HG03521 (cell line): ENCODE data around the gene RGS3.
A peak's percentile ranks its signal among the peaks of the same experiment; 100 is the strongest.

ENCODE experiments used
- ATAC-seq: cut with Tn5 transposase; IDR thresholded peaks from one replicate; pipeline ENCODE4 v1.9.1; 2021; ENCODE audit warnings: mild to moderate bottlenecking, moderate library complexity; ENCODE audit not compliant: unreplicated experiment

The RGS3 gene

DNA sequence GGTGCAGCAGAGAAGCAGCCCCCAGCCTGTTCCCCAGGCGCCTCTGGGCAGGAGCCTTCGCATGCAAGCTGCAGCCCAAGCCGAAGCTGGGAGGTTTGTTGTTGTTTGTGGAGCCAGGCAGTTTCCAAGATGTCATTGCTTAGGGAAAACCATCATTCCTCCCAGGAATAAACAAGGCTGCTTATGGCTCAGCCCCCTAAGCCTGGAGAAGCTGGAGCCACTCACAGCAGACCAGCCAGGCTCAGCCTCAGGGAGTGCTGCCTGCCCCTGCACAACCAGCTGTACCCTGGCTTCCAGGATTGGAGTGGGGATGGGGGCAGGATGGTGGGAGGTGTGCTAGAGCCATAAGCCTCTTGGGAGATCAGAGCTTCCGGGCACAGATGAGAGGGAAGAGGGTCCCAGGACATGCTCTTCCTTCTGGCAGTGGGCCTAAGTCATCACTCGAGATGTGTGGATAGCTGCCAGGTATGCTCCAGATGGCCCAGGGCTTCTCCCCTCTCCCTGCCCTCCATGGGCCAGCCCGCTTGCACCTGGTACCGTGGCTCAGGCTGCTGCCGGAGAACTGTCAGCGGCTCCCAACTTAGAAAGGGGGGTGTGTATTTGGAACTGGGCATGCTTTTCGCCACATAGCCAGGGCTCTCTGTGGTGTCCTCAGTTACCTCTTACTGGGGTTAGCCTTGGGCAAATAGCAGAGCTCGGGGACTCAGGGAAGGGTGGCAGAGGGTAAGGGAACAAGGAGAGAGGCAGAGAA, 105.2 kb downstream of the RGS3 start:
- no peak for ATAC-seq

DNA sequence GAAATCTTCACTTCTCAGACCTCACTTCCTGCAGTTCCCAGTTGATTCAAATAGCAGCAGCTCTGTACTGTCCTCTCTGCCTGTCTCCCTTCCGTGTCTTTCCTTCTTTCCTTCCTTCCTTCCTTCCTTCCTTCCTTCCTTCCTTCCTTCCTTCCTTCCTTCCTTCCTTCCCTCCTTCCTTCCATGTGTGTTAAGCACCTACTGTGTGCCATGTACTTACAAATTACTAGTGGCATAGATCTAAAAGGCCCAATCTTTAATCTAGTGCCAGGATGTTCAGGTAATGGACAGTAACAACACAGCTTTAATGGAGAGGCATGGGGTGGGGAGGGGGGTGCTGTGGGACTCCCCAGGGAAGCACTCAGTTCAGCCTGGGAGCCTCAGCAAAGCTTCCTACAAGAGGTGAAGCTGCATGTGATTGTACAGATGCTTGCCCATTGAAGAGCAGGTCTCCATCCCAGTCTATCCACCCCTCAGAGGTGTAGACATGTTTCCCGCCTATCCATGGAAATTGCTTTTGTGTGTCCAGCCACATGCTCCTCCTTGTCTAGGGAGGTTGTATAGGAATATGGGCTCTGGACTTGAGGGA, 106.0 kb downstream of the RGS3 start:
- no peak for ATAC-seq

DNA sequence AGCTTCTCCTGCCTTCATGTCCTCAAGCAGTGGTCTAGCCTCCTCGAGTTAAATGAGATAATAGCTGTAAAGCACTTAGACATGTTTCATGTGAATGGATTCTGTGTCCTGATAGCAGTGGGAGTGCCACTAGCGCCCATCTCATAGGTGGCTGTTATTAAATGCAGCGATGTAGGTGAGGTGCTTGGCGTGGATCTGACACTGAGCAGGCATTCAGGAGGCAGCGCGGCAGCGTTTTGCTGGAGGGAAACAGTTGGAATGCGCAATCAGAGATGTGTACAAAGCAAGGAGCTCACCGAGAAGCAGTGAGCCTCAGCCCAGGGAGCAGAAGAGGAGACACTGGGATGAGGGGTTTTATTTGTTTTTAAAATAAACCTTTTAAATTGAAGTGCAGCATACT, 106.6 kb downstream of the RGS3 start:
- ATAC-seq, result no peak

DNA sequence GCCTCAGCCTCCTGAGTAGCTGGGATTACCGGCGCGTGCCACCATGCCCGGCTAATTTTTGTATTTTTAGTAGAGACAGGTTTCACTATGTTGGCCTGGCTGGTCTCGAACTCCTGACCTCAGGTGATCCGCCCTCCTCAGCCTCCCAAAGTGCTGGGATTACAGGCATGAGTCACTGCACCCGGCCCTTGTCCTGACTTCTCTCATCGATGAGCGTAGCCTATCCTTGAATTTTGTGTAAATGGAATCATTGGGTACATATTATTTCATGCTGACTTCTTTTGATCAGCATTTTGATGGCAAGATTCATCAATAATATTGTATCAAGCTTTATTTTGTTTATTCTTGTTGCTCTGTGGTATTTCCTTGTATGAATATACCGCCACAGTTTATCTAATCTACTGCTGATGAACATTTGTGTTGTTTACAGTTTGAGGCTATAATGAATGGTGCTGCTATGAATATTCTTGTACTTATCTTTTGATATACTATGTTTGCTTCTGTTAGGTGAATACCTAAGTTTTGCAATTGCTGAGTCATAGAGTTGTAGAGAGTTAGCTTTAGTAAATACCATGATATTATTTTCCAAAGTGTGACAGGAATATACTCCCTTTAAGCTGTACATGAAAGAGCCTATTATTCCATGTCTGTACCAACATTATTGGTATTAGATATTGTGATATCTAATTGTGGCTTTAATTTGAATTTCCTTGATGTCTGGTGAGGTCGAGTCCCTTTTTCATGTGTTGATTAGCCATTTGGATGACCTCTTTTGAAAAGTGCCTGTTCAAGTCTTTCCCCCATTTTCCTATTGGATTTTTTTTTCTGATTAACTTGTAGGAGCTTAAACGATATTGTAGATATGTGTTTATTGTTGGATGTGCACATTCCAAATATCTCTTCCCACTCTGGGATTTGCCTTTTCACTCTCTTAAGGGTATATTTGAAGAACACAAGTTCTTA, 107.5 kb downstream of the RGS3 start:
- no peak for ATAC-seq

DNA sequence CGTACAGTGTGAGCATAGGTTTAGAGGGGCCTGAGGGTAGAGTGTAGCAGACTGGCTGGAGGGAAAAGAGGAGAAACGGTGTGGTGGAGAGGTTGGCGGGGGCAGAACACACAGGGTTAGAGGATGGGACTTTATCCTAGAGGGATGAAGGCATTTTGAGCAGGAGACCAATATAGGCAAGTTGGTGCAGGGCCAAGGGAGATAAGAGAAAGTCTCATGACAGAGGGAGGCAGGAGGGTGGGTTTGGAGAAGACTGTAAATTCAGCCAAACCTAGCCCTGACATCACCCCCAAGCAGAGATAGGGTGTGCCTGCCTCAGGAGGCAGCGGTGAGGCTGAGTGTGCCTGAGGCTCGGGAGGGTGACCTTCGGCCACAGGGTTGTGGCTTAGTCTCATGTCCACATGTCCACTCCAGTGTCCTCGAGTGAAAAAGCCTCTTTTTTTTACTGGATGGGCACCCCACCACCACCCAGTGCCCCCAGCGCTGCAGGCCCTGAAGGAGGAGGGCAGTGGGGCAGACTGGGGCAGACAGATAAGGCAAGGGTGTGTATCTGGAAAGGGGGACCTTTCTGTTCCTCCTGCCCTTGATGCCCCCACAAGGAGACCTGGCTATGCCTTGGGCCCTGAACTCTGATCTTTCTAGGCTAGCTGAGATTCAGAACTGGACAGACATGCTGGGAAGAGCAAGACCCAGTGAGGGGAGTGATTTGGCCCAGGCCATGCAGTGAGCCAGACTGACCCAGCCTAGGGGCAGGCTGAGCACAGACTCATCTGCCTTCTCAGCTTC, 108.7 kb downstream of the RGS3 start:
- ATAC-seq, result no peak

DNA sequence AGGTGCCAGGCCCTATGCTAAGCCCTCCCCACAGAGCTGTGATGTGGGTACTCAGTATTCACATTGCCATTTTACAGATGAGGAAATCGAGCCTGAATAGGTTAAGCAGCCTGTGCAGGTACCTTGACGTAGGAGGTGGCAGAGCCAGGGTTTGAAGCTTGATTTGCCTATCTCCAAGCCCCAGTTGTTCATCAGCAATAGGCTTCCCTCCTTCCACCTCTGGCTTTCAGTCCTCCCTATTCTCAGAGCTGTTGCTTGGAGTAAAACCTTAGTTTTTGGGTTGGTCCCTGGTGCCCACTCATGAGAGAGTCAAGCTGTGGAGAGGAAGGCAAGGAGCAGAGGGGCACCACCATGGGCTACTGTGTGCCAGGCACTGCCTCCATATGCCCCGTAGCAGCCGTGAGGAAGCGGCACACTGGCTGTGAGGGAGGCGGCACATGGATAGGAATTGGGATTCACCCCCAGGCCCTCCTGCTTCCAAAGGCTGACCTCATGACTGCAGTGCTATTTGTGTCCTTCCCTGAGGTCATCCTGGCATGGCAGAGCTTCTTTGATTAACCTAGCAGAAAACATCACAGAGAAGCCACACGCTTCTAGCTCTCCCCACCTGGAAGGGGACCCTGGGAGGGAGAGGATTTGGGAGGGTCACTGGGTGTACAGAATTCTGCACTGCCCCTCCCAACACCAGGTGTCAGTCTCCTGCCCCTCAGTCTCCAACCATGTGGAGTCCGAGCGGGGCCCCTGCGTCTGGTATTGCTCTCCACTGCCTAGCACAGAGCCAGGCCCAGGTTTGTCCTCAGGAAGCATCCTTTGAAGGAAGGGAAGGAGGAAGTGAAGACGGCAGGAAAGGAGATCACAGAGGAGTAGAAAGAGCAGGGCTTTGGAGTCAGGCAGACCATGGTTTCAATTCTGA, 109.8 kb downstream of the RGS3 start:
- no peak for ATAC-seq

DNA sequence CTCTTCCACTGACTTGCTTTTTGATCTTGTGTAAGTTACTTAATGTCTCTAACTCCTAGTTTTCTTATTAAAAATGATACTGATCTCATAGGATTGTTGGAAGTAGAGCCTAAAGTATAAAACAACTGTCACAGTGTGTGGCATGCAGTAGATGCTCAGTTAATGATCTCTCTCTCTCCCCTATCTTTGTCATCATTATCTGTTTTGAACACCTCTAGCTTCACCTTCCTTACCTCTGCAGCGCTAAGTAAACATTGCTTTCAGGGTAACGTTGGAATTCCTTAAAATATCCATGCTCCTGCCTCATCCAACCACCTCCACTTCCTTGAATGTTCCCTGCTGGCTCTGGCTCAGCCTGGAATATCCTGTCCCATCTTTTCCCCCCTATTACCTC, 110.4 kb downstream of the RGS3 start:
- ATAC-seq, result no peak

DNA sequence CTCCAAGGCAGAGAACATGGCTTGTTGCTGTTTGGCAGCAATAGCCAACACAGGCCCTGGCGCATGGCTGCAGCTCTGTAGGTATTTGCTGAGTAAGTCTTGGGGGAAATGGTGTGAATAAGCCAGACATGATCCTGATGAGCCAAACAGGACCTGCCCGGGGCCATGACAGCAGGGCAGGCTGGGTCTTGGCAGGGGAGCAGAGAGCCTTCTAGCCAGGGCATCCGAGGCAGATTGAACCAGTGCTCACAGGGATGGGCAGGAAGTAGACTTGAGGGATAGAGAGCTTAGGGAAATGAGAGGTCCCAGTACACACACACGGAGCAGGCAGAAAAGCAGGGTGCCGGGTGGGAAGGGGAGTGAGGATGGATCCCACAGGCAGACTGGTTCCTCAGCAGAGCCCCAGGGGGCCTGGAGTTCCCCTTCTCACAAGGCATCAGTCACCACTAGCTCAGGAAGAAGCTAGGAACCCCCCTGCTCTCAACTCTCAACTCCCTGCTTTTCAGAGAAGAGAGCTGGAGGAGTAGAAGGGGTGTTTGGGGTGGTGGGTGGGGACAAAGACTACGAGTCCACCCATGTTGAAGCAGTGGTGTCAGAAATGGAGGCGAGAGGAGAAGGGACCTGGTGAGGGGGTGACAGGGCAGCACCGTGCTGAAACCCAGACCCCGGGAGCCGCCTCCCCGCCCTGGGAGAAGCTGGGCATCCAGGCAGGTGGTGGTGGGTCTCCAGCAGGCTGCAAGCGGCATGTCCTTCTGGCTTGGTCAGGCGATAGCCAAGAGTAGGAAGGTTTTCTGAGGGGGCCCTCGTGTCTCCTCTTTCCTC, 111.1 kb downstream of the RGS3 start:
- ATAC-seq, result no peak

DNA sequence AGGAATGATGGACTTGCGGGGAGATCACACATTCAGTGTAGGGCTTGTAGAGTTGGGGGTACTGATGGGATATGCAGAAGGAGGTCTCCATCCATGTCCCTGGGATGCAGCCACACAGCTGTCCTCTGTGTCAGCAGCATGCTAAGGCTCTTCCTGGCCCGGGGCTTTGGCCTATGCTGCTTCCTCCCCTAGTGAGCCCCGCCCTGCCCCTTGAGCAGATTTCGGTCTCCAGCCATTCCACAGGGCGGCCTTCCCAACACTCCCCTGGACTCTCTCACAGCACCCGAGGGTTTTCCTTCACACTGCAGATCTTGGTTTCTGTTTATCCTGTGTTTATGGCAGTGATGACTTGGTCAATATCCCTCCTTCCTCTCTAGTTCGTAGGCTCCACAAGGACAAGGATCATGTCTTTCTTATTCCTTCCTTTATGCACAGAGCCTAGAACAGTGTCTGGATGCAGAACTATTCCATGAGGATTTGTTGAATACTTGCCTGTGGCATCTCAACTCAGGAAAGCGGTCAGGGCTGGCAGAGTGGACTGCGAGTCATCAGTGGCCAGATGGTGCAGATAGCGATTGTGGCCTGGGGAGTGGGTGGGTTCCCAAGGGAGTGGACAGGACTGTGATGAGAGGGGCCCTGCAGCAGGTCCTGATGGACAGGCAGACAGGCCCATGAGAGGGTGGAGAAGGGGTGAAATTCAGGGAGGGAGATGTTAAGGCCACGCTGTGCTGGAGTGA, 114.2 kb downstream of the RGS3 start:
- no peak for ATAC-seq

DNA sequence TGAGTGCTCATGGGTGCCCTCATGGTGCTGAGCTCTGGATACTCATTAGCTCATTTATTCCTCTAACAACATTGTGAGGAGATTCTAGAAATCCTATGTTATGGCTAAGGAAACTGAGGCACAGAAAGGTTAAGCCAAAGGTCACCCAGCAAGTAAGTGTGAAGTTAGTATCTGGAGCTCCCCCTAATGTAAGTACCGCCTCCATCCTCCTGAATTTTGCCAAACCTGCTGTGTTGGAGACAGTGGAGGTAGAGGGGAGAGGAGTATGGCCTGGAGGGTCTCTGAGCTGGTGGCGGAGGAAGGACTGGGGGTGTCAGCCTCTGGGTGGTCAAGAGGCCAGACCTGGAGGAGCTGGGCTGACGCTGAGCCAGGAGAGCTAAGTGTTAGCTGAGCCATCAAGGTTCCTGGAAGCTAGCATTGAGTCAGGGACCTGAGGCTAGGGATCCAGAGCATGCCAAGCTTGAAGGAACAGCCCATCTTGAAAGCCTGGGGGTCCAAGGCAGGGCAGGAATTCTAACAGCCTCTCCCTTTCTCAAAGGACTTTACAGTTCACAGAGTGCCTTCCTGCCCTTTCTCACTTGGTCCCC, 114.8 kb downstream of the RGS3 start:
- no peak for ATAC-seq

DNA sequence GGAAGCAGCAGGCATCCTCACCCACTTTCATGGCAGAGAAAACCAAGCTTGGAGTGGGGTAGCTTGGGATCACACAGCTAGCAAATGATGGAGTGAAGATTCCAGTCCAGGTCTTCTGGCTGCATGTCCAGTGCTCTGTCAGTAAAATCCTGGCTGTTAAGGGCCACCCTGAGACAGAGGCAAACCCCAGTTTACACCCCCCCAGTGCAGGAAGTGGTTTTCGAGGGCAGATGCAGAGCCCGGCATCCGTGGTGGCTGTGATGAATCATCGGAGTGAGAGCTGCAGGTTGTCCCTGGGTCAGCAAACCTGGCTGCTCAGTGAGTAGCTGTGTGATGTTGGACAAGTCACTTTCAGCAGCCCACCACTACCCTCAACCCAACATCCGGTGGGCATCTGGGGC, 115.4 kb downstream of the RGS3 start:
- ATAC-seq, result peak; percentile 45

DNA sequence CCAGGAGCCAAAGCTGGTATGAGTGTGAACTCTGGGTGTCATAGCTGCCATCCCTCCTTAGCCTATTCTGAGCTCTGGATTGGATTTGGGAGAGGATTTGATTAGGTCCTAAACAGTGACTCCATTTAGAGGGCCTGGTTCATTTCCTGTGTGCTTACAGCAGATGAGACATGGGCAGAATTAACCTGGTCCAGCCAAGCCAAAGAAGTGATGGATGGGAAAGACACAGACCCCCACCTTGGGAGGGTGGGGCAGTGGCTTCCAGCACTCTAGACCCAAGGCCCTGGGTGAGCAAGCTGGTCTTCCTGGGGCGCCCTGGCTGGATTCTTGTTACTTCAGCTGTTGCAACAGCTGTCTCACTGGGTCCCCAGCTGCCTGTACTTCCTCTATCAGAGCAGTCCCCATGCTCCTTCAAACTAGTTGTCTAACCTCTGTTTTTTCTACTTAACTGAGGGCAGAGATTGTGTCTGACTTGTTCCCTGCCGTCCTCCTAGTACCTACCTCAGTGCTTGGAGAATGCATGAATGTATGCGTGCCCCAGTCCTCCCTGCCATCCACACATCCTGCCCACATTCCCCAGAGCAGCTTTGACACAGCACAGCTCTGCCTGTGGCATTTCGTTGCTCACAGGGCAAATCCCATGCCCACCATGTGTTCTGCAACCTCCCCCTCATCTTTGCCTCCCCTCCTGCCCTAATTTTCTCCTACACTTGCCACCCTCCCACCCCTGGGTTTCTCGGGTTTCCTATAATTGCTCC, 115.9 kb downstream of the RGS3 start:
- peak; percentile 16 for ATAC-seq

DNA sequence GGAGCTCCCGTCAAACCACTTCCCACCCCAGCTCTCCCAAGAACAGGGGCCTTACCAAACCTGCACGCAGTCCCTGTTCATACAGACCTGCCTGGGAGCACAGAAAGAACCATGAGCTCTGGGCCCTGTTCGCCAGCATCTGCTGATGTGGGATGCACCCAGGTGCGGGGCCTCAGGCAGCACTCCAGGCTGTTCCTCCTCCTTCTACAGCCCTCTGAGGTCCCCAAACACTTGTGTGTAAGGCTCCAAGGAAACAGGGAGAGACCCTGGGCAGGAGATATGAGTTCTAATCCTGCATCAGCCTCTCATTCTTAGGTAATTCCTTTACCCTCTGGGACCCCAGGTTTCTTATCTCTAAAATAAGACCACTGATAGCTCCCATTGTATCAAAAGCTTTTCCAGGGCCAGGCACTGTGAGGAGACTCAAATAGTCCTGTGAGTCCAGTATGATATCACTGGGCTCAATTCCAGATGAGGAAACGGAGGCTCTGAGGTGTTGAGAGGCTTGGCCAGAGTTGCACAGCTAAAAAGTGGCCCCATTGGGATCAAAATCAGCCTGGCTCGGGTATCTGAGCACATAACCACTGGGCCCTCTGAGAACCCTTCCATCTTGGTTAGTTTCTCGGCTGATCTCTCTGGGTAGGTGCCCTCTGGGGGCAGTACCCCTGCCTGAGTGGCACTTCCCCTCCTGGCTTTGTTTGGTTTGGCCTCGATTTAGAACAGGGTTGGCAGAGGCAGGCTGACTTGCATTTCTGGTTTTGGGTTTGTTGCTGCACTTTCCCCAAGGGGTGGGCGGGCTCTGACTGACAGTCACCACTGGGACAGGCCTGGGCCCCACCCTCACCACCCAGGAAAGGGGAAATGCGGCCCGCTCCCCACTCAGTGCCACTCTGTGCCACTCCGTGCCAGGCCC, 116.8 kb downstream of the RGS3 start:
- ATAC-seq, result no peak

DNA sequence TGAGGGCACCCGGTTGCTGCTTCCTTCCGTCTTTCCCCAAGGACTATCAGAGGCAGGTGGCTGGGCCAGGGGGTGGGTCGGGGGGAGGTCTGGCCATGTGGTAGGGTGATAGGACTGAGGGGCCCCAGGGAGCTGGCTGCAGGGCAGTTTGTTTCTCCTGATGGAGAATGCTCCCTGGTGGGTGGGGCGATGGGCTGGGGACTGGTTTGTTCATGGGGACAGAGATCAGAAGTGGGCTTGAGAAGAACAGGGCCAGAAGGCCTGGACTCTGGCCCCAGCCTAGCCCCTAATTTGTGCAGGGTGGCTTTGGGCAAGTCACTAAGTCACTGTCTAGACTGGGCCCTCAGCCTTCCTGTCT, 117.4 kb downstream of the RGS3 start:
- ATAC-seq, result no peak

DNA sequence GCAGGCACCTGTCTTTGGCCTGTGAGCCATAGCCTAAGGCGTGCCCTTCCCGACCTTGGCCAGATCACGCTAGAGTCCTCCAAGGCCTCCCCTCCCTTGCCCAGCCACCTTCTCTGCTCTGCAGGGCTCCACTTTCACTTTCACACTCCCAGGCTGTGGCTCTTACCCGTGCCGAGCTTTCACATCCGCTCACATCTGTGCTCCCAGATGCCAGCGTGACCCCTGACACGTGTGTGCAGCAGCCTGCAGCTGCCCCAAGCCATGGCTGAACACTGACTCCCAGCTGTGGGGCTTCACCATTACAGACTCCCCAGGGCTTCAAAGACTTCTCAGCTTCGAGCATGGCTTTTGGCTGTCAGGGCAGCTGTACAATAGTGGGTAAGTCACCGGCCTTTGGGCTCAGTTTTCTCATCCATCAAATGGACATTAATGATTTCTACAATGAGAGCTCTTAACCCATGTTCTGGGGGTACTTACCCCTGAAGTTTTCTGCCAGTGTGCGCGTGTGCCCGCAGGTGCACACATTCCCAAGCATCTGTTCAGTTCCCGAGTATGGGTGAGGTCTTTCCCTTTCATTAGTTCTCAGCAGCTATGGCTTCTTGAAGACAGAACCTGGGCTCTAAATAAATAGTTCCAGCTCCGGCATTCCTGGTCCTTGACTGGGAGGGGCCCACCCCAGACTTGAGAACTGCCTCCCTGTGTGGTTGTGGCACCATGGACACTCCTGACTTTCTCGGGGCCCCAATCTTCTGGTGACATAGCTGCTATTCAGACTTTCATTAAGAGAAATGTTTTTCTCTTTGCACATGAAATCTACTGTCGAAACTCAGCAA, 118.6 kb downstream of the RGS3 start:
- ATAC-seq, result peak; percentile 77
